ENCODE data around the gene TMEM37.

Gene TMEM37

DNA sequence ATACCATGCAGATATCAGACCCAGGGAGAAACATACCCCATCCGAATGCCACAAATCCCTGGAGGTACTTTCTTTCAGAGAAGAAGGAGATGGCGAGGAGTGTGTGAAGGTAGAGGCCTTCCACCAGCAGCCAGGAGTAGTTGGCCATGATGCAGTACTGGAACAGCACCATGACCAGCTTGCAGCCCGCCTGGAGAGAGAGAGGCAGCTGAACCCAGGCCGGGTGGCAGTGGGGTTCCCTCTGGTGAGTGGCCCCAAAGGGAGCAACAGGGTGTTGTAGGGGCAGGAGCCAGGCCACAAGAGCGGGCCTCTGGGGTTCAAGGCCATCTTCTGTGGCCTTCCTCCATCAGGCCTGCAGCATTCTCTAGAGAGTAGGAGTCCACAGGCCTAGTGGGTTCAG is 30.2 kb downstream of the TMEM37 start:
- DNase-seq, result no peak

DNA sequence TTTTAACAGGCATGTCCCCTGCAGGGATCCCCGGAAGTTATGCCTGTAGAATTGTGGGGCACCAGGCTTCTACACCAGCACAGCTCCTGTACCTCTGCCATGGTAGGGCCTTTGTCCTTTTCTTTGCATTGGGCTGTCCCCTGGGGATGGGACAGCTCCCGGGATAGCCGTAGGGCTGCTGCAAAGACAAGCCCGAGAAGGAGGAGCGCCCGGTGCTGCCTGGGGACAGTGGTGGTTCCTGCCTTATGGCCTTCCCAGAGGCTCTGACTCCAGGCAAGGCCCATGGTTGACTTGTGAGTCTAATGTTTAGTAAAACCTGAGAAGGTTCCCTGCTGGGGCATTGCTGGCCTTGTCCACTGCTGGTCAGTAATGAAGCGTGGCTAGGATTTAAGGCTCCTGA is 30.9 kb downstream of the TMEM37 start:
- no peak for DNase-seq

DNA sequence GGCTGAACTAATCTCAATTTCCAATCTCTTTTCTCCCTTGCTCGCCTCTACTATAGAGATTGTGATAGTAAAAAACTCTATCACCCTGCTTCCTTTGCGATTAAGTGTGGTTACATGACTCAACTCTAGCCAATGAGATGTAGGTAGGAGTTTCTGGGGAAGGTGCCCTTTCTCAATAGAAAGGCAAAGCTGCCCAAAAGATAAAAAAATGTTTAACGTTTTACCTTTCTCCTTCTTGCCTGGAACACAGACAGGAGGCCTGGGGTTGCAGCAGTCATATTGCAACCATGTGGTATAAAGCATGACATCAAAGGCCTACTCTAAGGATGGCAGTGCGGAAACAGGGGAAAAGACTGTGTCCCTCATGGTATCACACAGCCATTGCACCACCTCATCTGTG is 31.5 kb downstream of the TMEM37 start:
- no peak for DNase-seq

- DNase-seq, result no peak
These were observed 32.3 kb downstream of the TMEM37 start for GRCh38 chr2:119463990-119464389.

- no peak for DNase-seq
These were observed 33.3 kb downstream of the TMEM37 start for GRCh38 chr2:119464981-119465380.

DNA sequence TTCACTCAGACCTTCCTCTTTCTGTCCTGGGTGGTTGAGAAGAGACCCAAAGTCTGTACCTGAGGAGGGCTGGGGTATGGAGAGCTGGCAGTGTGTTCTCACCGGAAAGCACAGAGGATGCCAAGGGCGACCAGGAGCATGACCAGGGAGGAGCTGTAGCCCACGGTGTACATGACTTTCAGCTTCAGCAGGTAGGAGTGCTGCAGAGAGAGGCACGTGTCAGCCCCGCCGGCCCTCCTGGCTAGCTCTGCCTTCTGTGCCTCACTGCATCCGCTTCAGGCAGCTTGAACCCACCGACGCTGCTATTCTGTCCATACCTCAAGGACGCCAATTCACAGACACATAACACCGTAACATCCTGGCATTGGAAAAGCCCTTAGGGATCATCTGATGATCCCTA is 34.0 kb downstream of the TMEM37 start:
- no peak for DNase-seq

DNA sequence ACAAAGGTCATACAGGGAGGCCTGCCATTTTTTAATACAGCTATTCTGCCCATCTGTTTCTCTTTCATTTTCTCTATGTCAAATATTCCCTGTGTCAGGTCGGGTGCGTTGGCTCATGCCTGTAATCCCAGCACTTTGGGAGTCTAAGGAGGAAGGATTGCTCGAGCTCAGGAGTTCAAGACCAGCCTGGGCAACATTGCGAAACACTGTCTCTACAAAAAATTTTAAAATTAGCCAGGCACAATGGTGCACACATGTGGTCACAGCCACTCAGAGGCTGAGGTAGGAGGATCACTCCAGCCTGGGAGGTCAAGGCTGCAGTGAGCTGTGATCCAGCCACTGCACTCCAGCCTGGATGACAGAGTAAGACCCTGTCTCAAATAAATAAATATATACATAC is 34.7 kb downstream of the TMEM37 start:
- DNase-seq, result no peak

DNA sequence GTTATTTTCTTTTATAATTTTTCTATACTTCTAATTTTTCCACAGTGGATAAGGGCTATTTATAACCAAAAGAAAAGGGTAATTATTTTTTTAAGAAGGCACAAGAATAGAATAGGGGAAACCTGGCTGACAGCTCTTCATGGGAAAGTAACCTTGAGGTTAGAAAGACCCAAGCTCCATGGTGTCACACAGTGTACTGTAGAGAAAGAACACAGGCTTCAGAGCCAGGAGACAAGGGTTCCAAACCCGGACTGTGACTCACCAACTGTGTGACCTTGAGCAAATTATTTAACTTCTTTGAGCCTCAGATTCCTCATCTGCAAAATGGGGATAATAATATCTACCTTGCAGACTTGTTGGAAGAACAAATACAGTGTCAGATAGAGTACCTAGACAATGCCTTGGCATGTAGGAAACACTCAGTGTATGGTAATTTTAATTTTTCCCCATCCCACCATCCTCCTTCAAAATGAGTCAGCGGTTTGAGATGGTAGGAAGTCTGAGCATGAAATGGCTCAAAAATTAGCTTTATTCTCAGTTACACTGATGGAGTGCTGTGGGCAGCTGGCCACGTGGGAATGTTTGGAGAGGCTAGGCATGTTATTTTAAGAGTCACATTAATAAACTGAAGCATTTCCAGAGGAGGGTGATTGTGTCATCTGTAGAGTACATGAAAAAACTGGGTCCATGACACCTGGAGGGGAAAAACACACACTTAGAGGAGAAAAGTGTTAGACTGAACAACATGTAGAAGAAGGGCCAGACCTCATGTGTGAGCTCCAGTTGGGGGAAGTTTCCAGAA is 36.7 kb downstream of the TMEM37 start:
- DNase-seq, result no peak

GRCh38 chr2:119469131-119469530 is 37.5 kb downstream of the TMEM37 start:
- DNase-seq, result no peak

- no peak for DNase-seq
These were observed 38.1 kb downstream of the TMEM37 start for GRCh38 chr2:119469661-119470297.

GRCh38 chr2:119472749-119473148 is 41.1 kb downstream of the TMEM37 start:
- no peak for DNase-seq

GRCh38 chr2:119473621-119474370 is 42.1 kb downstream of the TMEM37 start:
- no peak for DNase-seq

DNA sequence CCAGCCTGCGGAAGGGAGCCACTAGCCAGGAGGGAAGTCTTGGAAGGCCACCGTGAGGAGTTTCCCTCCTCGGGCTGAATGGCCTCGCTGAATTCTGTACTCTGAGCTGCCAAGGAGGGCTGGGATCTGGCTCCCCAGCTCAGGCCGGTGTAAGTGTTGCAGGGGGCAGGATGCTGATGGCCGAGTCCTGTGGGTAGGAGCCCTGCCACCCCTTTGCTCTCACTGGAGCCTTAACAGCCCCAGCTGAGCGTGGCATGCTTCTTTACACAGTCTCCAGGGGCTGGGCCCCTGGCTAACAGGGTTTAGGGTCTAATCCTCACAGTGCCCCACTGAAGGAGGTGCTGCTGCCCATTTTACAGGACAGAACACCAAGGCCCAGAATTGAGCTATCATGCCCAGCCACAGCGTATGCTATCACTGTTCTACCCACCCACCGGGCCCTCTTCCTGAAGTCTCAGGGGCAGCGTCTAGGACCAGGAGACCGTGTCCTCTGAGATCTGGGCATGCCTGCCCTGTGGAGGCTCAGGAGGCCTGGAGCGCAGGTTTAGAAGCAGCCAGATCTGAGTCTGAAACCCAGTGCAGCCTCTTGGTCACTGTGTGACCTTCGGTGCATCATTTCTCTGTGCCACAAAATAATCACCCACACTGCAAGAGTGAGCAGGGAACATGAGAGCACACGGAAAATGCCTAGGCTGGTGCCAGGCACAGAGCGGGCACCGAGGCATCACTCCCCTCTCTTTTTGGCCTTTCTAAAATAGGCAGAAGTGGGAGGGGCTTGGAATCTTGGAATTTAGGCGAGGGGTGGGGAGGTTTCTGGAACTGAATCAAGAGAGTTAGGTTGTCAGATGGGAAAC is 42.9 kb downstream of the TMEM37 start:
- DNase-seq, result no peak

DNA sequence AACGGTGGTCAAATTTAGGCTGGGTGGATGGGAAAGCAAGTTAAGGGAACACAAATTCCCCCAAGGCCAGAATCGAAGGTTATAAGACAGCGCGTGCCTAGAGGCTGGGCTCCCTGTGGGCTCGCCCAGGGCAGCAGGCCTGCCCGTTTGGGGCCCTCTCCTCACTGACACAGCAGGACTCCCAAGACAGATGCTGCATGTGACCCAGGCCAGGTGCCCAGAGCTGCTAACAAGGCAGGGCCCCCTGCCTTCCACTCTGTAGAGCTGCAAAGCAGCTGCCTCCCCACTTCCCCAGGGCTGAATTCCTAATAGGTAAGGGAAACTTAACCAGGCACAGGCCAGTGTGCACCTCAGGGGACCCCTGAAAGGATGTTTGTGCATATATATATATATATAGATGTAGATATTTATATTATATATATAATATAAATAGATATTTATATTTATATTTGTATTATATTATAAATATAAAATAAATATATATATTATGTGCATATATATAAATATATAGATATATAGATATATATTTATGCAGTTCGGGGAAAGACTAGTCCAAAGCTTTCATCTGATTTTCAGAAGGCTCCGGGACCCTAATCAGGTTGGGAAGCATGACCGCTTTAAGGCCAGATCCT is 43.7 kb downstream of the TMEM37 start:
- DNase-seq, result peak; percentile 41 to 62

DNA sequence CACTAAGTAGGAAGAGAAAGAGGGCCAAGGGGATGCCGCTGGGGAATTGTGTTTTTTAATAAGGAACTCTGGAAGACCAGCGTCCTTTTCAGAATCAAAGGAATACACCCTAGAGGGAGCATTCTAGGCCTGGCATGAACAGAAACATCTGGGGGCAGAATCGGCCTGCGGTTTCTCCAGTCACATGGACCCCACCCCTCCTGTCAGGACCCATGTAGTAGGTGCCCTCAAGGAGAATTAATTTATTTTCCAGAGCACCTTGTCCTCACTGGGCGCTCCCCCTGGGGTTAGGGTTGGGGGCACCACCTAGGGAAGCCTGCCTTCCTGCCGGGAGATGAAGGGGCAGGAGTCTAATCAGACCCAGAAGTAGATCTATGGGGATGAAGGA is 44.2 kb downstream of the TMEM37 start:
- no peak for DNase-seq

DNA sequence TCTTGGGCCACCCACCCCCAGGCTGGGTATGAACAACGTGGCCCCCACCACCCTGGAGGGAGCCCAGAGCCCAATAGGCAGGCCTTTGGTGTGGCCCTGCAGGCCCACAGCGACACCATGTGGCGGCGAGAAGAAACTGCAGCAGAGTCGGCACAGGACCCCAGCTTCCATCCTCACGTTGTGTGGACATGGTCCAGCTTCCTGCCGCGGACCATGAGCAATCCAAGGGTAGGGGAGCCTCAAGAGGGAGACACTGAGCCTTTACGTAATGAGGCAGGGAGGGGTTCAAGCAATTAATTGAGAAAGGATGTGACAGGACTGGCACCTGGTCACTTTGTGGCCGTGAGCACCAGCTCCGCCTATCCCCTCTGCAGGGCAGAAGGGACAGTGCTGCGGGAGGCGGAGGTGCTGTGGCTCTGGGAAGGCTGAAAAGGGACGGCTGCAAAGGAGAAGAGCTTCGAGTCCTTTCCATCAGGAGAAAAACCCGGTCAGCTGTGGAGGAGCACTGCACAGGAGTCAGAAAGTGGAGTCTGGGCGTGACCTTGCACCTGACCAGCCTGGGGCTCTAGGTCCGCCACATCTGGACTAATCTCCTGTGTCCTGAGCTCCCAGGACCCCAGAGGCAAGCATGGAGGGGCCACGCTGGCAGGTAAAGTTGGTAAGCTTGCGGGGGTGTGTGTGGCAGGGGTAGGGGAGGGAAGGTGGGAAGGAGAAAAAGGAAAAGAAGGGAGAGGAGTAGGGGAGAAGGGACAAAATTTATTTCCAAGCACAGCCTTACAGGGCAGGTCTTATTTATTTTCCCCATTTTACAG is 44.9 kb downstream of the TMEM37 start:
- DNase-seq, result peak; percentile 28 to 73

GRCh38 chr2:119477113-119477505 is 45.5 kb downstream of the TMEM37 start:
- no peak for DNase-seq

DNA sequence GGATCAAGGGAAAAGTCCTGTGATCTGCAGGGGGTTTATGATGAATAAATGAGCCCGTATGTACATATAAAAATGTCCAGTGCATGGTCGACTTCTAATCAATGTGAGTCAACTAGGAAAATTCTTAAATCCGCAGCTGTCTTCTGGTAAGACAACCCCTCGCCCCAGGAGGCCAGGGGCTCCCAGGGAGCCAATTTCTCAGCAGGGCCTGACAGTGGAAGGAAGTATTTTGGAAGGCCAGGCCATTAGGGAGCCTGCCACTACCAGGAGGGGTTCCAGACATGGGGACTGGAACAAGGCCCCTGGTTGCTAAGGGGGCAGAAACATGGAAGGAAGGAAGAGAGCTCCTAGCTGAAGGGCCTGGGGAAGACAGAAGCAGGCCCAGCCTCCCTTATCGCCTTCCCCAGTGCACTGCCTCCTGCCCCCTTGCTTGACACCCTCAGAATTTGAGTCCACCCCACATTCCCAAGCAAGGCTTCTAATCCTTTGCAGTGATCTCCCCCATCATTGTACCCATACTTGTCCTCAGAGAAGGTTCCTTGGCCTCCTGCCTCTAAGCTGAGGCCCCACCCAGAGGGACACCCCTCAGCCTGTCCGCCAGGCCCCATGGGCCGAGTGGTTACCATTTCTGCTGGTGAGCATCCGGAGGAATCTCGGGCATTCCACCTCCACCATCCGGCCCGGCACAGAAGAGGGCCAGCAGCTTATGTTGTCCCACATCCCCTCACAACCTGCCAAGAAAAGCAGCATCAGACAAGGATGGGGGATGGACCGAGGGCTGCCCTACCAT is 46.7 kb downstream of the TMEM37 start:
- DNase-seq, result no peak

- no peak for DNase-seq
These were observed 47.3 kb downstream of the TMEM37 start for GRCh38 chr2:119478978-119479295.

GRCh38 chr2:119480184-119480583 is 48.5 kb downstream of the TMEM37 start:
- no peak for DNase-seq

DNA sequence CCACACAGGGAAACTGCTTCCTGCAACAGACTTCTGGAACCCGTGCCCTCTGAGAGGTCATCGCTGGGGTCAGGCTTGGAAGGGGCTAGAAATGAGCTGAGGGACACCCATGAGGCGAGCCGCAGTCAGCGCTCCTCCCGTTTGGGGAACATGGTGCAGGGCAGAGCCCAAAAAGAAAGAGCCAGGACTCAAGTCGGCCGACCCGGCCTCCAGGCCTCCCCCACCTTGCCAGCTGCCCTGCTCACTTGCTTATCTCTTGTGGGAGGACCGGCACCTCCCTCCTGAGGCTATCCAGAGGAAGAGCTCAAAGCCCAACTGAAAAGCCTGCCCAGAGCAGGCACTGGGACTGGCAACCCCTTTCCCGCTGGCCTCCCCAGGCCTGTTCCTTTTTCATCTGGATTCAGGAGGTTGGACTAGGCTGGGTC is 49.1 kb downstream of the TMEM37 start:
- no peak for DNase-seq

All from NCI-H526 (cell line).